ENCODE measurements around the gene CNIH2.
"Not testable (repeated sequence)": the region's sequence is repeated elsewhere in the genome, so short reads cannot be mapped to it uniquely, and the experiment has no call there.

The CNIH2 gene

GRCh38 chr11:66292543-66293332 lies 14.8 kb downstream of the CNIH2 start:
- no peak for DNase-seq

GRCh38 chr11:66293352-66293751 lies 15.4 kb downstream of the CNIH2 start:
- DNase-seq, result no peak

GRCh38 chr11:66293777-66294625 lies 16.0 kb downstream of the CNIH2 start:
- DNase-seq, result no peak

- no peak for DNase-seq
These were observed 16.9 kb downstream of the CNIH2 start for GRCh38 chr11:66294626-66295620.

- no peak for DNase-seq
These were observed 19.6 kb downstream of the CNIH2 start for GRCh38 chr11:66297610-66298009.

- DNase-seq, result no peak
These were observed 21.2 kb downstream of the CNIH2 start for GRCh38 chr11:66299186-66299585.

GRCh38 chr11:66302656-66303055 lies 24.7 kb downstream of the CNIH2 start:
- no peak for DNase-seq

GRCh38 chr11:66309475-66309874 lies 31.5 kb downstream of the CNIH2 start:
- no peak for DNase-seq

GRCh38 chr11:66310324-66310723 lies 32.3 kb downstream of the CNIH2 start:
- DNase-seq, result no peak

- not testable (repeated sequence) for DNase-seq
These were observed 32.9 kb downstream of the CNIH2 start for GRCh38 chr11:66310803-66311440.

- DNase-seq, result no peak
These were observed 33.5 kb downstream of the CNIH2 start for GRCh38 chr11:66311470-66311964.

GRCh38 chr11:66311965-66312548 lies 34.1 kb downstream of the CNIH2 start:
- DNase-seq, result peak; percentile 90

GRCh38 chr11:66312549-66313320 lies 34.8 kb downstream of the CNIH2 start:
- DNase-seq, result peak; percentile 100

- DNase-seq, result no peak
These were observed 35.6 kb downstream of the CNIH2 start for GRCh38 chr11:66313321-66314185.

- DNase-seq, result no peak
These were observed 36.2 kb downstream of the CNIH2 start for GRCh38 chr11:66314186-66314501.

GRCh38 chr11:66314561-66315497 lies 36.9 kb downstream of the CNIH2 start:
- no peak for DNase-seq

GRCh38 chr11:66315498-66315885 lies 37.5 kb downstream of the CNIH2 start:
- no peak for DNase-seq

- no peak for DNase-seq
These were observed 38.2 kb downstream of the CNIH2 start for GRCh38 chr11:66315921-66316811.
